GM12865 (cell line): Measurements from ENCODE around the gene POTEF.
A peak's percentile ranks its signal among the peaks of the same experiment; 100 is the strongest.
"Not testable (repeated sequence)": the region's sequence is repeated elsewhere in the genome, so short reads cannot be mapped to it uniquely, and the experiment has no call there.

Source experiments
- DNase-seq: peaks from one replicate; pipeline ENCODE4 v3.0.0; 2010; ENCODE audit warnings: low read depth
- H3K4me3 ChIP-seq: 2 replicates; pipeline ENCODE4 v1.5.1; 2011; ENCODE audit warnings: mild to moderate bottlenecking, low read depth, low read length, control low read depth
- TF ChIP-seq, protein P1 (sequence below): IDR thresholded peaks from 2 replicates; pipeline ENCODE4 v1.5.1; 2011; ENCODE audit warnings: low read length, control low read depth, low read depth, inconsistent platforms; ENCODE audit not compliant: insufficient read depth; ENCODE audit errors: missing control alignments

POTEF gene

DNA sequence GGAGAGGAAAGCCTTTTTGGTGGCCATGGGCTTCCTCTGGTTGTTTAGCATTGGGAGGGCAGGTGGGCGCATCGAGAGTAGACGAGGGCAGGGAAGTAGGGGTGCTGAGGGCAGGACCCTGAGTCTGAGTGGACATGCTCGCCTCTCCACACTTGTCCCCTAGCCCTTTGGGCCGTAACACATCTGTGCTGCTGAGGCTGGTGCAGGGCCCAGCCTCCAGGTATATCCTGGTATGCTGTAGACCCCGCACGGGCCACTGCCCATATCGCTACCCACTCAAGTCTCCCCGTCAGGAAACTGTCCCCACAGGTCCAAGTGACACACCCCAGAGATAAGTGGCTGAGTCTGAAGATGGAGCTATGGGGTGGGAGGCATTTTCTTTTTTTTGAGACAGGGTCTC, 29.6 kb upstream of the POTEF start:
- TF ChIP-seq, protein P1, sequence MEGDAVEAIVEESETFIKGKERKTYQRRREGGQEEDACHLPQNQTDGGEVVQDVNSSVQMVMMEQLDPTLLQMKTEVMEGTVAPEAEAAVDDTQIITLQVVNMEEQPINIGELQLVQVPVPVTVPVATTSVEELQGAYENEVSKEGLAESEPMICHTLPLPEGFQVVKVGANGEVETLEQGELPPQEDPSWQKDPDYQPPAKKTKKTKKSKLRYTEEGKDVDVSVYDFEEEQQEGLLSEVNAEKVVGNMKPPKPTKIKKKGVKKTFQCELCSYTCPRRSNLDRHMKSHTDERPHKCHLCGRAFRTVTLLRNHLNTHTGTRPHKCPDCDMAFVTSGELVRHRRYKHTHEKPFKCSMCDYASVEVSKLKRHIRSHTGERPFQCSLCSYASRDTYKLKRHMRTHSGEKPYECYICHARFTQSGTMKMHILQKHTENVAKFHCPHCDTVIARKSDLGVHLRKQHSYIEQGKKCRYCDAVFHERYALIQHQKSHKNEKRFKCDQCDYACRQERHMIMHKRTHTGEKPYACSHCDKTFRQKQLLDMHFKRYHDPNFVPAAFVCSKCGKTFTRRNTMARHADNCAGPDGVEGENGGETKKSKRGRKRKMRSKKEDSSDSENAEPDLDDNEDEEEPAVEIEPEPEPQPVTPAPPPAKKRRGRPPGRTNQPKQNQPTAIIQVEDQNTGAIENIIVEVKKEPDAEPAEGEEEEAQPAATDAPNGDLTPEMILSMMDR = no peak
- no peak for DNase-seq
- H3K4me3 ChIP-seq = no peak overlapping the region

GRCh38 chr2:130157825-130158514, 28.9 kb upstream of the POTEF start:
- H3K4me3 ChIP-seq = not testable (repeated sequence)
- peak; percentile 83 for DNase-seq
- TF ChIP-seq, protein P1 = peak; percentile 10

DNA sequence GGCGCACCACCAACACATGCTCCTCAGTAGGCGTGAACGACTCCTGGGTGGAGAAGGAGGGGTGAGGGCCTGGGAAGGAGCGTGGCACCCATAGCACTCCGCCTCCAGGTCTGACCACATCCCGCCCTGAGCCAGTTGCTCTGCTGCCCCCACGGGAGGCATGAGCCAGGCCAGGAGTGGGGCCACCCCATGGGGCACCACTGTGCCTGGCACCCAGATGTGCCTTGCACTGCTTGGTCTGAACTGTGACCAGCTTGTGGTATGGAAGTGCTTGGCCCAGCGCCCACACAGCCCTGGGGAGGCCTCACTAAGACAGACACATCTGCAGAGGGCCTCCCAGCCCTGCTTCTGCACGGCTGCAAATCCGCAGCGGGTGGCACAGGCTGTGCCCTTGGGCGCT, 28.3 kb upstream of the POTEF start:
- H3K4me3 ChIP-seq = not testable (repeated sequence)
- DNase-seq = peak; percentile 54

DNA sequence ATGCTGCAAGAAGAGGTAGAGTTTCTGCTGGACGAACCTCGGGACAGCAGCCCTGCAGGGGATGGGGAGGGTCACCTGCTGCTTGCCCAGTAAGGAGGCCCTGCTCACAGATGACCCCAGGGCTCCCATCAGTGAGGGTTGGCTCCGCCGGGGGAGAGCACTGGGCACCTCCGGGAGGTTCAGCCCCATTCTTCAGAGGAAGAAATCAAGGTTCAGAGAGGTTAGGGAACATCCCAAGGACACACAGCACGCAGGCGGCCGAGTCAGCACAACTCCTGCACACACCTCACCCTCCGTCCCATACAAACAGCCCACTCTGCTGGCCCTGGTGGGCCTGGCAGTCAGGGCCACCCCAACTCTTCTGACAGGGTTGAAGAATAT, 27.6 kb upstream of the POTEF start:
- TF ChIP-seq, protein P1 = no peak

DNA sequence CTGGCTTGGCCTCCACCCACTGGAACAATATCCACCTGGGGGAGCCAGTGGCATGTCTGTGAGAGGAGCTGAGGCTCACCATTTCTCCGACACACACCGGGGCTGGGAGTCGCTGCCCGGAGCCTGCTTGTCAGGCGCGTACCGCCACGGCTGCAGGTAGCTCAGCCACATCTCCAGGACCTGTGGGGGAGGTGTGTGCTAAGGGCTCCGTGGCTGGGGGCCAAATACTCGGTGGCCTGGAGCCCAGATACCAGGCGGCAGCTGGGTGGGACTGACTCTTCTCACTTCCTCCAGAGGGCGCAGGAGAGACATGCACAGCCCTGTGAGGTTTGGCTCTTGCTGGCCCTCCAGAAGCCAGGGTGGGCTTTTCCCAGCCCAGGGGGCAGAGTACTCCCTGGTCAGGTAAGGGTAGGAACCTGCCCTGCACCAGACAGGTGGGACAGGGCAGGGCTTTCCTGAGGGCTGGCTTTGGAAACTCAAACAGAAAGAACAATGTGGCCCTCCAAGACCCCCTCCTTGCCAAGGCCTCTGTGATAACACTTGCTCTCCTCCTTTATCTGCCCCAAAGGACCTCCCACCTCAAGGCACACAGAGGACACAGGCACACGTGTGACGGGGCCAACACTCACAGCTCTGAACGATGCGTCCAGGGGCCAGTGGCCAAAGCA, 27.1 kb upstream of the POTEF start:
- H3K4me3 ChIP-seq = not testable (repeated sequence)
- peak; percentile 55 for DNase-seq
- TF ChIP-seq, protein P1 = peak; percentile 55

More for the DNA sequence above, 27.6 kb upstream of the POTEF start:
- H3K4me3 ChIP-seq = no peak overlapping the region
- DNase-seq = no peak

DNA sequence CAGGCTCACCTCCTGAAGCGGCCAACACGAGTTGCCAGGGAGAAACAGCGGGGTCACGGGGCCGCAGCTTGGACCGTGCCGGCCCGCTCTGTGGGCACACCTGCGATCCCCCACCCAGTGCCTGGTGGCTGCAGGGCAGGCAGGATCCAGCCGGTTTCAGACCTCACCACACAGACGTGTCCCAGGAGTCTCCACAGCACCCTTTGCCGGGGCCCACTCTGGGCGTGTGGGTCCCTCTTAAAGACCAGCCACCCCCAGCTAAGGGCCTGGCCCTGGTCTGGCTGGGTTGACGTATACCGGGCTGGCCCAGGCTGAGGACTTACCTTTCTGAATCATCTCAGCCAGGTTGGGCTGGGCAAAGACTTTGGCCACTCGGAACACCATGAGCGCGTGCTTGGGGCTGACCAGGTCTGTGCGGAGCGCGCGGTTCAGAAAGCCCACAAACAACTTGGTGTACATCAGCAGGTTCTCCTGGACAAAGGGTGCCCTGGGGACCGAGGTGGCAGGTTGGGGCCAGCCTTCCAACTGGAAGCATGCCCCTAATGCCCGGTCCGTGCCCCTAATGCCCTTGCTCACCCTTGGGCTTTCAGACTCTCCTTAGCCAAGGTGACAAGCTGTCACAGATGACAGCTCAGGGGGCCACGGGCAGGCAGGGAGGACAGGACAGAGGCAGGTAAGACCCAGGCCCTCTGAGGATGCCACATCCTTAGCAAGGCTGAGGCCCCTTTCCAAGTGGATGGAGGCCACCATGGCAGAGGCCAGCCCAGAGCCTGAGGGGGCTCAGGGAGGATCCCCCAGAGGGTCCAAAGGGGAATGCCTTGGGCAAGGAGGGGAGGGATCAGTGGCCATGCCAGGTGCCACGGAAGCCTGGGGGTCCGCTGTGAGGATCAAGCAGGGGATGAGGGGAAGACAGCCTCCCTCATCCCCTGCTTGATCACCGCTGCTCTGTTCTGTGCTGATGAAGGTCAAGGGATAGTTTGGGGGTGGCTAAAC, 26.0 kb upstream of the POTEF start:
- TF ChIP-seq, protein P1 = no peak
- H3K4me3 ChIP-seq = no peak overlapping the region
- DNase-seq = no peak

- H3K4me3 ChIP-seq, DNase-seq: not testable (repeated sequence)
These were observed 25.4 kb upstream of the POTEF start for GRCh38 chr2:130154423-130154770.

DNA sequence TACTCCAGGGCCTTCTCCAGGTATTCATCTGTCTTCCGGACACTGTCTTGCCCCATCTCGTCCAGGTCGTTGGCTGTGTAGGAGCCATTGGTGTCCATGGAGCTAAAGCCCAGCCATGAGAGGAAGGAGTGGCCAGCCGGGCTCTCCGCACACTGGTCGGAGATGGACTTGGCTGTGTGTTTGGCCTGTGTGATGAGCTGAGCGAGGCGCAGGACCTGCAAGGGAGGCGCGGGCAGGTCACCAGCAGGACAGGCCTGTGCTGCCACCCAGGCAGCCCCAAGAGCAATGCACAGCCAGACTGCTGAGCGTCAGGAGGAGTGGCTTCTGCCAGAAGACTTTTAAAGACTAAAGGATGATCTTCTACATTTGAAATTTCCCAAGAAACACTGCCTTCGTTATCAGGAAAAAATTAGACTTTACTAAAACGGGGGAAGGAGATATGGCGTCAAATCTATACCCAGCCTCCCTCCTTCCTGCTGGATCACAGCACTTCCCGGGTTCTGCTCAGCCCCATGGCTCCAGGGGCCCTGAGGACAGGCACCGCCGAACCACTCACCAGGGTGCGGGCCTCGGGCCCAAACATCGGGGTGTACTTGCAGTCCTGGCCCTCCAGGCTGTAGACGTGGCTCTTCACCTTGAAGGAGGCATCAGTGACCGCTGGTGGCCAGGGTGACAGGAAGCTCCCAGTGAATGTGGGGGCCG, 24.9 kb upstream of the POTEF start:
- not testable (repeated sequence) for DNase-seq, H3K4me3 ChIP-seq
